HG02981 (cell line): ENCODE data around the gene PHIP.
"Not testable (repeated sequence)": the region's sequence is repeated elsewhere in the genome, so short reads cannot be mapped to it uniquely, and the experiment has no call there.

ENCODE experiments used
- ATAC-seq: cut with Tn5 transposase; IDR thresholded peaks from one replicate; pipeline ENCODE4 v1.9.1; 2021; ENCODE audit warnings: mild to moderate bottlenecking, moderate library complexity; ENCODE audit not compliant: unreplicated experiment

The PHIP gene

DNA sequence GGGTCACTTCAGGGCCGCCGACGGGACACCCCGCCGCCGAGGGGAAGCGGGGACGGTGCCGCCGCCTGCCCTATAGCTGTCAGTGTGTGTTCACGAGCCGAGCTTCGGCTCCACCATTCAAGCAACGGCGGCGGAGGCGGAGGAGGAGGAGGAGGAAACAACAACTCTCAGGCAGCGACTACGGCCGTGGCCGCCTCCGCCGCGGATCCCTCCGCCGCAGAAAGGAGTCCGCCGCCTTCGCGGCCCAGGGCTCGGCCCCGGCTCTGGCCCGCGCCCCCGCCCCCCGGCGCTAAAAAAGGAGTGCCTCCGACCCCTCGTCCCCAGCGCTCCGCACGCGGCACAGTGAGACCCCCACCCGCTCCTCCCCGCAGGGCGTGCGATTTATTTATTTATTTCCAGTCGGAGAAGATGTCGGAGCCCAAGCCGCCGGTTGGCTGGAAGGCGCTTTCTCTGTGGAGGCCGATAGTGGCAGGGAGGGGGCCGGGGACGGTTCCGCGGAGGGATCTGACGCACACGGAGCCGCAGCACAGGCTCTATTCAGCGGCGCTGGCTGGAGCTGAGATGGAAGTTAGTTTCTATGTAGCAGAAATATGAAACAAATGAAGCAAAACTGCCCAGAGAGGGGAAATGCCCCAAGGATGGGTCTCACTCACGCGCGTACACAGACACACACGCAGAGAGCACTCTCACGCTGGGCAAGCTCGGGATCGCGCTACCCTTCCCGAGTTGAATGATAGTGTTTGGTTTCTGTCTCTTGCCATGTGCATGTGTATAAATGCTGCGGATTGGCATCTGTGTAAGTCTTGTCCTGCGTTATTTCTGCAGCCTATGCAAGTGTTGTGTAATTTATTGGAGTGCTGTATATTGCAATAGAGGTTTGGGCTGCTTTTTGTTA, at the start of gene PHIP:
PHIP (minus strand) TSS at position 180 of the 895 bp plus-strand sequence. CDS start 186 bp downstream, outside the sequence.
- peak; percentile 66 for ATAC-seq

DNA sequence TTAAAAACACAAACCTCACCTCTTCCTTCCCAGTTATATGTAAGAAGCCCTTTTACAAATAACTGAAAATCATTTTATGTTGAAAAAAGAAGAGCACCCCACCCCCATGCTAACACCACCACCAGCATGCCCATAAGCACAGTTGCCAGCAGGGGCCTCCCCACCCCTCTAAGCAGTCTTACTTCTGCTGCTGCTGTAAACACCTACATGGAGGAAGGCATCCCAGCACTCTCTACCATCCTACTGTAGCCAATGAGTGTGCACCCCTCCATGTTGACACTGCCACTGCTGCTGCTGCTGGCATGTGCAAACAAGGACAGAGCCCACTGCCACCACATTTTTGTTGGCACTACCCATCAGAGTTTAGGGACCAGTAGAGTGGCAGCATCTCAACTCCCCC, 49.6 kb upstream of the PHIP start:
- no peak for ATAC-seq

DNA sequence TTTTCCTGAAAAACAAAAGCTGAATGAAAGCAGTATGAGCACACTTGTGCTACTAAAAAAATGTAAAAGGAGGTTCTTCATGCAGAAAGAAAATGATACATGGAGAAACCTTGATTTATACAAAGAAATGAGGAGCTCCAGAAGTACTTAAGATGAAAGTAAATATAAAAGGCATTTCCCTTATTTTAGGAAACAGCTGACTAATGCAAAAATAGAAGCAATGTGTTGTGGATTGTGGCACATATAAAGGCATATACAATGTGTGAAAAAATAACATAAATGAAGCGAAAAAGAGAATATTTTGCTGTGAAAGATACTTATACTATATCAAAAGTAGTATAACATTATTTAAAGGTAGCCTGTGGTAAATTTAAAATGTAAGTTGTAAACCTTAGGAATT, 41.2 kb upstream of the PHIP start:
- no peak for ATAC-seq

DNA sequence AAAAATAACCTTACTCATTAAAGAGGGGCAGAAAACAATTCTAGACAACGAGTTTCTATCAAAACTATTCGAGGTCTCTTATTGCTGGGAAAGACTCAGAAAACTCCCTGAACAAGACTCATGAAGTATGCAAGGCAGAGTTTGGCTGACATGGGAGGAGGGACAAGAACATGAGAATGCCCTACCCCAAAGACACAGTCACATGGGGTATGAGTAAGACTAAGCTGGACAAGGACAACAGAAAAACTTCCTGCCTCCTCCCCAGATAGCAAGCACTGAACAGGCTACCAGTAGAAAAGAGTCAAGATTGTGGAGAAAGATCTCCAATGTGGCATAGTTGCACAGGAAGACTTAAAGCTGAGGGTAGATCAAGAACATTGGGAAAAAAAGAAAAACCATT, 39.7 kb upstream of the PHIP start:
- ATAC-seq, result no peak

DNA sequence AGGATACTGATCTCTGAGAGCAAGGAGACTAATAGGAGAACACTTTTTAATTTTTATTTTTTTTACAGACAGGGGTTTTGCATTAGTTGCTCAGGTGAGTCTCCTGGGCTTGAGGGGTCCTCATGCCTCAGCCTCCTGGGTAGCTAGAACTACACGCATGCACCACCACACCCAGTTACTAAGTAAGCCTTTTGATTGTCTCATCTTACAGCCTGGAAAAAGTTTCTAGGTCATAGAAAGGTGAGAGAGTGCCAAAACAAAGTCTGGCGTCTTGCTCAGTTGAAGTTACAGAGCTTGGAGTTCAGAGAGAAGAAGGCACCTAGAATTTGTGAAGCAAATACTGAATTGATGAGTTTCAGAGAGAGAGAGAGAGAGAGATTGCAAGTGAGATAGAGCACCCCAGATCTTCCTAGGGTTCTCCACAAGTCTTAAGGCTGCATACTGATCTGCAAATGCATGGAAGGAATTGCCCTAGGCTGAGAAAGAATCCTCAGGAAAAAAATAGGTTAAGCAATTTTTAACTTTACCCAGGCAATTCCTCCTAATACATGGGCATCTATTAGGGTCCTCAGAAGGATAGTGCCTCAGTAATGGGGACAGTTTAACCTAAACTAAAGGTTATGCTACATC, 37.6 kb upstream of the PHIP start:
- ATAC-seq, result no peak

DNA sequence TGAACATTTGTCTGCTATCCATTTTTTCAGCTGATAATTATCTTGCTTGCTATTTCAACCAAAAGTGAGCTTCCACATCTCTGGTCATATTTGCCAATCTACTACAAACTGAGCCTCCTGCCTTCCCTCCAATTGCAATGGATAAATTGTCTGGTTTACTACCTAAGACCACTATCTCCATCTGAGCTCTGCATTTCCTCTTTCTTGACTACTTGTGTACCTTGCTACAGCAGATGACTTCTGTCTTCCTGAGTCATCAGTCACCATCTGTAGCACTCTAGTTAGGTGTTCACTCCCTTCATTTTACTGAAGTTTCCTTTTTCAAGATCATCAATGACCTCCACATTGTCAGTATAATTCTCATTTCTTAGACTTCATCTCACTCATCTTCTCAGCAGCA, 33.5 kb upstream of the PHIP start:
- ATAC-seq, result no peak

DNA sequence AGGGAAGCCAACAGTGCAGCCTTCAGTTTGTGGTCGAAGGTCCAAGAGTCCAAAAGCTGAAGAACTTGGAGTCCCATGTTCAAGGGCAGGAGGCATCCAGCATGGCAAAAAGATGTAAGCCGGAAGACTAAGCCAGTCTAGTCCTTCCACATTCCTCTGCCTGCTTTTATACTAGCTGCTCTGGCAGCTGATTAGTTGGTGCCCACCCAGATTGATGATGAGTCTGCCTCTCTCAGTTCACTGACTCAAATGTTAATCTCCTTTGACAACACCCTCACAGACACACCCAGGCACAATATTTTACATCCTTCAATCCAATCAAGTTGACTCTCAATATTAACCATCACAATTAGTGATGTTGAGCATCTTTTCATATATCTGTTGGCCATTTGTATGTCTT, 23.1 kb upstream of the PHIP start:
- no peak for ATAC-seq

DNA sequence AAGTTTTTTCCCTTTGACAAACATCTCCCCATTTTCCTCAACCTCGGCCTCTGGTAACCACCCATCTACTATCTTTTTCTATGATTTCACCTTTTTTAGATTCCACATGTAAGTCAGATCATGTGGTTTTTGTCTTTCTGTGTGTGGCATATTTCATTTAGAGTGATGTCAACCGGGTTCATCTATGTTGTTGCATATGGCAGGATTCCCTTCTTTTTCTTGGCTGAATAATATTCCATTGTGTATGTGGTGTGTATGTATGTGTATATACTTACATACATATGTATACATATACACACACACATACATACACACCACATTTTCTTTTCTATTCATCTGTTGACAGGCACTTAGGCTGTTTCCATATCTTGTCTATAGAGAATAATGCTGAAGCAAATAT, 22.2 kb upstream of the PHIP start:
- ATAC-seq, result no peak

DNA sequence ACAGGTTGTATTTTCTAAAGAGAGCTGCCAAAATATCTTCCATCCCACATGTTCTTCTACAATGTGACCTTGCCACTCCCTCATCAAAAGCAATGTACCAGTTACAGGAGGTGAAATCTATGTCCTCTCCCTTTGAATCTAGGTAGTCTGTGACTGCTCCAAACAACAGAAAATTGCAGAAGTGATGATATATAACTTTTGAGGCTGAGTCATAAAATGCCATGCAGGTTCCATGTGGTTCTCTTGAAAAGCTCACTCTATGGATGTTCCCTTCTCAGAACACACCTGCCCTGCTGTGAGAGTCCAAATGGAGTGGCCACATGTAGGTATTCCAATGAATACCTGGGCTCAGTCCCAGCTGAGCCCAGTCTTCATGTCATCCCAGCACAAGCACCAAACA, 16.9 kb upstream of the PHIP start:
- no peak for ATAC-seq

DNA sequence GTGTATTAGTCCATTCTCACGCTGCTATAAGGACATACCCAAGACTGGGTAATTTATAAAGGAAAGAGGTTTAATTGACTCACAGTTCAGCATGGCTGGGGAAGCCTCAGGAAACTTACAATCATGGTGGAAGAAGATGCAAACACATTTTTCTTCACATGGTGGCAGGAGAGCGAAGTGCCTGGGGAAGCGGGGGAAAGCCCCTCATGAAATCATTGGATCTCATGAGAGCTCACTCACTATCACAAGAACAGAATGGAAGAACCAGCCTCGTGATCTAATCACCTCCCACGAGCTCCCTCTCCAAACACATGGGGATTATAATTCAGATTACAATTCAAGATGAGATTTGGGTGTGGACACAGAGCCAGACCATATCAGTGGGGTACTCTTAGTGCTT, 13.7 kb upstream of the PHIP start:
- ATAC-seq, result not testable (repeated sequence)

DNA sequence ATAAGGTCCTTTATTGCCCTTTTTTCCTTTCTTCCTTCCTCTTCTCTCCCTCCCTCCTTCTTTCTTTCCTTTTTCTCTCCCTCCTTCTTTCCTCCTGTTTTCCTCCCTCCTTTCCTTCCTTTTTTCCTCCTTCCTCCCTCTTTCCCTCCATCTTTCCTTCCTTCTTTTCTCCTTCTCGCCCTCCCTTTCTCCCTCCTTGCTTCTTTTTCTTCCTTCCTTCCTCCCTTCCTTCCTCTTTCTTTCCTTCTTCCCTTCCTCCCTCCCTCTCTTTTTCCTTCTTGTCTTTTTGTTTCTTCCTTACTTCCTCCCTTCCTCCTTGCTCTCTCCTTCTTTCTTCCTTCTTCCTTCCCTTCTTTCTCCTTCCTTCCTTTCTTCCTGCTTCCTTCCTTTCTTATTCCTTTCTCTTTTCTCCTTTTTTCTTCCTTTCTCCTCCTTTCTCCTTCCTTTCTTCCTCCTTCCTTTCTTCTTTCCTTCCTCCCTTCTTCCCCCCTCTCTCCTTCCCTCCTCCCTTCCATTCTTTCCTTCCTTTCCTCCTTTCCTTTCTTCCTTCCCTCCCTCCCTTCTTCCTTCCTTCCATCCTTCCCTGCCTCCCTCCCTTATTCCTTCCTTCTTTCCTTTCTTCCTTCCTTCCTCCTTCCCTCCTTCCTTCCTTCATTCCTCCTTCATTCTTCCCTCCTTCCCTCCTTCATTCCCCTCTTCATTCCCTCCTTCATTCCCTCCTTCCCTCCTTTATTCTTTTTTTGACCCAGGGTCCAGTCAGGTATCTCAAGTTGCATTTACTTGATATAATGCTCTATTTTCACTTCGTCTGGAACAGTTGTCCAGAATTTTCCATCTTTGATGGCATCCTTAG, 11.7 kb upstream of the PHIP start:
- ATAC-seq, result no peak

DNA sequence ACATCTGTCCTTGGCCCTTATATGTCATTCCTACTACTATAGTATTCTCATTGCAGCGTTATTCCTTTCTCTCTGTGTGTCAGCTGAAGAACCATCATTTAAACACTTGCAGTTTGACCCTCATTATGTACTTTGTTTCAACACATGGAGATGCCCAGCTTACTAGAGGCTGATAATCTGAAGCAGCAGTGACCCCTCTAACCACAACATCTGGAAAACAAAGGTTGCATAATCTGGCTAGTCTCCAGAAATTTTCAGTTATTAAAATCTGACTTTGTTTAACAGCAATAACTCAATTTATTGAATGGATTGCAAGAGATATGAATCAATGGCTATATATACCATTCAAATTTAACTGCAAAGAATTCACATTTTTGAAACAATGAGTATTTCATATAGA, 6.6 kb upstream of the PHIP start:
- no peak for ATAC-seq

DNA sequence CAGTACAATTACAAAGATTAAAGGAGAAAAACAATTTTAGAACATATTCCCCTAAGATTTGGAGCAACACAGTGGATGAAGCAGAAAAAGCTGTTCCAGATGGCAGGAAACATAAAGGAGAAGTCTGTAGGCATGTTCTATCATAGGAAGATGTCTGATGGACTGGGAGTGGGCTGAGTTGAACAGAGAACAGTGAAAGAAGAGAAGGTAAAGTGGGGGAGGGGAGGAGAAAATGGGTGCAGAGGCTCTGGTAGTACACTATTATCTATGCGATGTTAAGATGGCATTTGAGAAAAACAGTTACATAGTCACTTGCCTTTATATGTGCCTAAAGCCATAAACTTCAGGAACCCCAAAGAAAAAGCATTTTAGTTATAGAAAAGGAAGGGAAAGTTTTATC, 4.2 kb upstream of the PHIP start:
- no peak for ATAC-seq

DNA sequence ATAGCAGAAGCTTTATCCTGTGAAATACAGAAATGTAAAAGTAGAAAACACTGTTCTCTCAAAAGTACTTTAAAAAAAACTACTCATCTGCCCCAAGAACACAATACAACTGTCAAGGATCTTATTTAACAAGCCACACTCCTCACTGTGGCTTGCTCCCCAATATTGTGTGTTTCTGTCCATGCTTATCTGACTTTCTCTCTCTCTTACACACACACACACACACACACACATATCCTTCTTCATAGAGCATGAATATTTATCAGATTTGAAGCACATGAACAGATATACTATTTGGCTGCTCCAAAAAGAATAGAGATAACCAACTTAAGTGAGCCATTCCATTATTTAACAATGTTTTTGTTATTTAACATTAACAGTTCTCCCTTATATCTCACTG, 3.6 kb upstream of the PHIP start:
- ATAC-seq, result no peak

DNA sequence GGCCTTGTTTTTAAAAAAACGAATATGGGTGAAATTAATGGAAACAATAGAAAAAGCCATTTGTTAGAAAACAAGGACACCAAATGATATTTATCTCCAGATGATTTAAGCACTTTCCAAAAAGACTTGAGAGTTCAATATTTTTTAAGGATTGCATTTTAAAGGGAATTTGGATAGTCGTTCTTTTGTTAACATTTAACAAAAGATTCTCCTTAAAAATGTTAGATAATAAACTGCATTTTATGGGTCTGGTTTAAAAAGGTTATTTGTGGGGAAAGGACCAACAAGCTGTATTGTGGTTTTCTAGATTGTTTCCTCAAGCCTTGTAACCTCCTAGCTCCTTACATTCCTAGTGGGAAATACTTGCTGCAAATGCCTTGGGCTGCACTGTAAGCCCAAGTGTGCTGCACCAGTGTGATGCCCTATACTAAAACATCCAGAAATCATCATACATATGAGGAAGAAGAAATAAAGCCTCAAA, 1.5 kb upstream of the PHIP start:
- ATAC-seq, result no peak

DNA sequence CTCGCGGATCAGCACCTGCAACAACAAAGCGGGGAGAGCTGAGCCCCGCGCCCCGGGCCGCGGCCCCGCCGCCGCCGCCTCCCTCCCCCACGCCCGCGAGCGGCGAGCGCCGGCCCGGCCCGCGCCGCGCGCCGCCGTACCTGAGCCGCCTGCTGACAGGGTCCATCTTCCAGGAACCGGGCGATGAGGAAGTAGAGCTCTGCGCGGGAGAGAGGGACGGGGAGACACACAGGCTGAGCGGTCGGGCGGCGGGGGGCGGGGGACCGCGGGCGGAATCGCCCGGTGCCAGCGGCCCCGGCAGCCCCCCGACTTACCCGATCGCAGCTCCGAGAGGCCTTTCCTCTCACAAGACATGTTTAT, 359 bp downstream of the PHIP start:
- peak; percentile 25 for ATAC-seq

DNA sequence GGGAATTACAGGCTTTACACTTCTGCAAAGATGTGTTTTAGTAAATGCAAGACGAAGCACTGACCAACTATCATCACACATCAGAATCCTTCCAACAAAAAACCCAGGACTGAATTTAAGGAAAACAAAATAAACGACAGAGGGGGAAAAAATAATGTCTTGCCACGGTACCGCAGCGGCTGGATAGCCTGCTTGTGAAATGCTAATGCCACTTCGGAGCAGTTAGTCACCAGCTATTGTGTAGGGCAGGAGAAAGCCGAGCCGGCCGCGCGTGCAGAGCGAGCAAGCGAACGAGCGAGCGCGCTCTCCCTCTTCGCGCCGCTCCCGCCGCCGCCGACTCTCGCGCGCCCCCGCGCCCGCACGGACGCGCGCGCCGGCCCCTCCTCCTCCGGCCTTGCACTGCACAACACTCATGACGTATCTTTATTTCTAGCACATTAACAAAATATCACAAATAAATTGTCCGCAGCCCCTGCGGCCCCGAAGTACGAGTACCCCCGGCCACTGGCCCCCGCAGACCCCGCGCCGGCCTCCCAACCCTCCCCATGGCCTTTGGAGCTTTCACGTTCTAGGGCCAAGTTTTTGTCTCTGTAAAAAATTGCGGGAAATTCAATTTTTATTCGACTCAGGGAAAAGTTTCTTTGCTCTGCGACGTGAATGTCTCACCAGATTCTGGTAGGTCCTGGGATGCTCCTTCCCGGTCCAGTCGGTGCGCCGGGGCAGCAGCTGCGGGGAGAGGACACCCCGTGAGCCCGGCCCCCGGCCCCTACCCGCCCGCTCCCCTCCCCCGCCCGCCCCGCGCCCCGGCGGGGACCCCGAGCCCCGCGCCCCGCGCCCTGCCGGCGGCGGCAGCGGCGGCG, 1.0 kb downstream of the PHIP start:
- ATAC-seq, result peak; percentile 43

DNA sequence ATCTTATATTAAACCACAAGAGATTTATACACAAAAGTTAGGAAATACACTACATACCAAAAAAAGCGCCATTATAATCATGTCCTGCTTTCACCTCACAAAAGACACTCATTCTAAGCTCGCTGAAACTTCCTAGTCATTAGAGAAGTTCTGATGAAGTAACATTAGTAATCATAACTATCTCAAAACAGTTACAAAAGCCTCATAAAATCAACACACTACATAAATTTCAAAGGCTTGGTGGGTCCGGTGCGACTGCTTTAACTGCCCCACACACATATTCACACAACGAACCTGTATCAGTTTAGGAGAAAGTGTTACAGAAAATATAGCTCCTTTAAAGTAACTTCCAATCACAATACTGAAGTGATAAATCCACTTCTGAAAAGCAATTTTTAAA, 1.9 kb downstream of the PHIP start:
- ATAC-seq, result no peak

DNA sequence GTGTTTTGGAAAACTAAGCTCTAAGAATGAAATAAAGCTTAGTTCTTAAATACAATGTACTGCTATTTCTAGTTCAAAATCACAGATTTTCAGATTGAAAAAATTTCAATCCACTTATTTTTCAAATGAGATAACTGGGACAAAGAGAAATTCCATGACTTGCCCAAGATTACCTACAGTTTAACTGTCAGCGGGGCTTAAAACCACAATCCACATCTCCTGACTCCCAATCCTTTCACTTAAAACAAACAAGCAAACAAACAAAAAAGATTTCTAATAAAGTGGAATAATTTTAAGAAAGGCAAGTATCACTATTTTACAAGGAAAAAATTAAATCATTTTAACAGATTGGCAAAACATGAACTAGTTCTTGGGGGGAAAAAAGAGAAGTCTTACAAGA, 4.2 kb downstream of the PHIP start:
- no peak for ATAC-seq

DNA sequence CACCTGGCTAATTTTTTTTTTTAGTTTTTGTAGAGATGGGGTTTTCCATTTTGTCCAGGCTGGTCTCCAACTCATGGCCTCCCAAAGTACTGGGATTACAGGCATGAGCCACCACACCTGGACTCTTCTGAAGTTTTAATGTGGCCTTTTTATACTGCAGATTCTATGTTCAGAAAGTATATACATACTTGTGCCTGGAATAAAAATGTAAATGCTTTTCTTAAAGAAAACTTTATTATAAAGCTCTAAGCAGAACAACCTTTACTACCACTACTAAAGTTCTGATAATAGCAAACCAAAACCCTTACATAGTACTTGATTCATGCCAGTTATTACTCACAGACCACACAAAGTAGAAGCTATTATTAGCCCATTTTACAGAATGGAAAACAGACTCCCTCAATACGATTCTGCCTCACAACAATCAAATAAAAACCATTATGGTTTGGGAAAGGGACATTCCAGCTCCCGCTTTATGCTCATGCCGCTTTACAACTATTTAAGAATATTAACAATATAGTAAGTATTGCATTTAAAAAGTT, 5.3 kb downstream of the PHIP start:
- no peak for ATAC-seq
